Measurements from ENCODE around the gene DGCR8. TPM values are rescaled to one million over a fixed set of nuclear protein-coding genes. Genes with fewer than 3 reads are reported as not detected.

The DGCR8 gene
- total and polyA plus RNA-seq, 5 donors = 11.2 to 18.6 (median 16.4) TPM

GRCh38 chr22:20106849-20107237, 26.8 kb downstream of the DGCR8 start:
- Histone ChIP-seq H3K27ac (ENCODE audit: low read length) (no peak overlapping the region), H3K9me3 (ENCODE audit: control insufficient read depth, low read length) (no peaks in the 10 kb centered on the region), H3K4me3 (ENCODE audit: low read length) (no peak overlapping the region), H3K27me3 (ENCODE audit: control insufficient read depth, insufficient read depth) (no peaks in the 10 kb centered on the region), H3K4me1 (ENCODE audit: control insufficient read depth, insufficient read depth, low read length) (no peaks in the 10 kb centered on the region)
- ATAC-seq = no peak
- peak; percentile 9 to 42 (median 12) for DNase-seq
- 90% methylated on average over 10 of the region's 10 CpGs for WGBS
- intact Hi-C loops (cut with DNase I) = no loop called here

- intact Hi-C loops (cut with DNase I) = no loop called here
- 96% methylated on average over 7 of the region's 7 CpGs for WGBS
- DNase-seq = peak; percentile 6 to 32 (median 30)
These were observed 27.4 kb downstream of the DGCR8 start for GRCh38 chr22:20107471-20107901.

GRCh38 chr22:20107951-20108756, 28.1 kb downstream of the DGCR8 start:
- Histone ChIP-seq H3K9me3 (ENCODE audit: control insufficient read depth, low read length) (no peaks in the 10 kb centered on the region), H3K27me3 (ENCODE audit: control insufficient read depth, insufficient read depth) (no peaks in the 10 kb centered on the region), H3K4me1 (ENCODE audit: control insufficient read depth, insufficient read depth, low read length) (no peaks in the 10 kb centered on the region), H3K27ac (ENCODE audit: low read length) (no peak overlapping the region), H3K4me3 (ENCODE audit: low read length) (no peak overlapping the region)
- DNase-seq (peak; percentile 7 to 41 (median 20)), ATAC-seq (no peak)
- WGBS = 80% methylated on average over 13 of the region's 13 CpGs
- intact Hi-C loops (cut with DNase I) = no loop called here

More at GRCh38 chr22:20107471-20107901, 27.4 kb downstream of the DGCR8 start:
- no peak for ATAC-seq
- Histone ChIP-seq H3K9me3 (ENCODE audit: control insufficient read depth, low read length) (no peaks in the 10 kb centered on the region), H3K4me3 (ENCODE audit: low read length) (no peak overlapping the region), H3K4me1 (ENCODE audit: control insufficient read depth, insufficient read depth, low read length) (no peaks in the 10 kb centered on the region), H3K27me3 (ENCODE audit: control insufficient read depth, insufficient read depth) (no peaks in the 10 kb centered on the region), H3K27ac (ENCODE audit: low read length) (no peak overlapping the region)

- ATAC-seq = no peak
- peak in 2 of 3 donors; percentile 3 to 30 for DNase-seq
- Histone ChIP-seq H3K27me3 (ENCODE audit: control insufficient read depth, insufficient read depth) (no peaks in the 10 kb centered on the region), H3K4me3 (ENCODE audit: low read length) (no peak overlapping the region), H3K4me1 (ENCODE audit: control insufficient read depth, insufficient read depth, low read length) (no peaks in the 10 kb centered on the region), H3K9me3 (ENCODE audit: control insufficient read depth, low read length) (no peaks in the 10 kb centered on the region), H3K27ac (ENCODE audit: low read length) (no peak overlapping the region)
- 84% methylated on average over 12 of the region's 12 CpGs for WGBS
- intact Hi-C loops (cut with DNase I) = no loop called here
These were observed 28.8 kb downstream of the DGCR8 start for GRCh38 chr22:20108757-20109230.

GRCh38 chr22:20109411-20110358, 29.6 kb downstream of the DGCR8 start:
- Histone ChIP-seq H3K4me1 (ENCODE audit: control insufficient read depth, insufficient read depth, low read length) (no peaks in the 10 kb centered on the region), H3K4me3 (ENCODE audit: low read length) (no peak overlapping the region), H3K9me3 (ENCODE audit: control insufficient read depth, low read length) (no peaks in the 10 kb centered on the region), H3K27me3 (ENCODE audit: control insufficient read depth, insufficient read depth) (no peaks in the 10 kb centered on the region), H3K27ac (ENCODE audit: low read length) (no peak overlapping the region)
- 84% methylated on average over 23 of the region's 23 CpGs for WGBS
- intact Hi-C loops (cut with DNase I) = no loop called here
- ATAC-seq (no peak), DNase-seq (peak; percentile 8 to 63 (median 44))

- Histone ChIP-seq H3K9me3 (ENCODE audit: control insufficient read depth, low read length) (no peaks in the 10 kb centered on the region), H3K27me3 (ENCODE audit: control insufficient read depth, insufficient read depth) (no peaks in the 10 kb centered on the region), H3K4me3 (ENCODE audit: low read length) (no peak overlapping the region), H3K4me1 (ENCODE audit: control insufficient read depth, insufficient read depth, low read length) (no peaks in the 10 kb centered on the region), H3K27ac (ENCODE audit: low read length) (no peak overlapping the region)
- 86% methylated on average over 9 of the region's 9 CpGs for WGBS
- peak; percentile 9 to 23 (median 16) for DNase-seq
- no peak for ATAC-seq
- intact Hi-C loops (cut with DNase I) = no loop called here
These were observed 30.4 kb downstream of the DGCR8 start for GRCh38 chr22:20110359-20110985.

GRCh38 chr22:20111045-20111688, 31.1 kb downstream of the DGCR8 start:
- ATAC-seq = no peak
- no peak overlapping the region for H3K4me3 ChIP-seq (ENCODE audit: low read length)
- 61% methylated on average over 14 of the region's 14 CpGs for WGBS
- peak; percentile 9 to 47 (median 43) for DNase-seq
- H3K9me3 ChIP-seq (ENCODE audit: control insufficient read depth, low read length) = no peaks in the 10 kb centered on the region
- no peaks in the 10 kb centered on the region for H3K27me3 ChIP-seq (ENCODE audit: control insufficient read depth, insufficient read depth)
- no peak overlapping the region for H3K27ac ChIP-seq (ENCODE audit: low read length)
- intact Hi-C loops (cut with DNase I) = no loop called here
- no peaks in the 10 kb centered on the region for H3K4me1 ChIP-seq (ENCODE audit: control insufficient read depth, insufficient read depth, low read length)

GRCh38 chr22:20111689-20112622, 31.9 kb downstream of the DGCR8 start:
- DNase-seq (peak; percentile 13 to 44 (median 42)), ATAC-seq (no peak)
- H3K4me1 ChIP-seq (ENCODE audit: control insufficient read depth, insufficient read depth, low read length) = no peaks in the 10 kb centered on the region
- no peak overlapping the region for H3K27ac ChIP-seq (ENCODE audit: low read length)
- no peaks in the 10 kb centered on the region for H3K27me3 ChIP-seq (ENCODE audit: control insufficient read depth, insufficient read depth)
- no peak overlapping the region for H3K4me3 ChIP-seq (ENCODE audit: low read length)
- no peaks in the 10 kb centered on the region for H3K9me3 ChIP-seq (ENCODE audit: control insufficient read depth, low read length)
- WGBS = 81% methylated on average over 7 of the region's 7 CpGs
- intact Hi-C loops (cut with DNase I) = no loop called here

- Histone ChIP-seq H3K4me3 (ENCODE audit: low read length) (no peak overlapping the region), H3K27me3 (ENCODE audit: control insufficient read depth, insufficient read depth) (no peaks in the 10 kb centered on the region), H3K9me3 (ENCODE audit: control insufficient read depth, low read length) (no peaks in the 10 kb centered on the region), H3K27ac (ENCODE audit: low read length) (no peak overlapping the region), H3K4me1 (ENCODE audit: control insufficient read depth, insufficient read depth, low read length) (no peaks in the 10 kb centered on the region)
- intact Hi-C loops (cut with DNase I) = no loop called here
- ATAC-seq (no peak), DNase-seq (peak; percentile 13 to 52 (median 50))
- 83% methylated on average over 26 of the region's 26 CpGs for WGBS
These were observed 32.8 kb downstream of the DGCR8 start for GRCh38 chr22:20112623-20113511.
